ENCODE measurements around the gene PADI1. TPM values are rescaled to one million over a fixed set of nuclear protein-coding genes. Genes with fewer than 3 reads are reported as not detected.
A peak's percentile ranks its signal among the peaks of the same experiment; 100 is the strongest.

Gene PADI1
- total RNA-seq, 1 donor from 2014 or later, result not detected

- no peak for DNase-seq (ENCODE audit: low read depth)
- Histone ChIP-seq H3K9me3 (ENCODE audit: insufficient read depth, low read depth, low read length) (no peaks in the 10 kb centered on the region), H3K79me2 (ENCODE audit: insufficient read depth, low read length) (no peaks in the 10 kb centered on the region), H3K4me1 (ENCODE audit: insufficient read depth, low read length) (peaks cover 38% of the 10 kb centered on the region), H3K27ac (ENCODE audit: low read depth, low read length) (no peak overlapping the region), H4K20me1 (ENCODE audit: insufficient read depth, low read length) (no peaks in the 10 kb centered on the region), H3K4me3 (ENCODE audit: insufficient read depth, low read depth, low read length) (no peak overlapping the region), H3K4me2 (ENCODE audit: low read length) (no peak overlapping the region), H3K36me3 (ENCODE audit: insufficient read depth, low read length) (no peaks in the 10 kb centered on the region), H3K27me3 (ENCODE audit: insufficient read depth, low read length) (no peaks in the 10 kb centered on the region), H2AFZ (ENCODE audit: low read depth, low read length) (no peak overlapping the region), H3K9ac (ENCODE audit: low read length) (no peak overlapping the region)
- Mint-ChIP-seq H3K9me3 (ENCODE audit: unreplicated experiment) (no peaks in the 10 kb centered on the region), H3K36me3 (ENCODE audit: low read depth, unreplicated experiment) (peaks cover 2% of the 10 kb centered on the region), H3K4me1 (ENCODE audit: low read depth, unreplicated experiment) (peaks cover 30% of the 10 kb centered on the region), H3K27ac (ENCODE audit: unreplicated experiment) (peak overlapping the region; percentile 26), H3K4me3 (ENCODE audit: unreplicated experiment) (peak overlapping the region; percentile 54), H3K27me3 (ENCODE audit: low read depth, unreplicated experiment) (peaks cover 14% of the 10 kb centered on the region)
- FAIRE-seq, result no peak
- TF ChIP-seq EZH2 (IDR thresholded peaks at IDR 0.05; ENCODE audit: insufficient read depth, low read length) (no peak), CTCF (IDR thresholded peaks at IDR 0.05; ENCODE audit: insufficient read depth, low read depth, low read length) (no peak)
These were observed 4.5 kb downstream of the PADI1 start for GRCh38 chr1:17209430-17209829.

- Histone ChIP-seq H3K27me3 (ENCODE audit: insufficient read depth, low read length) (no peaks in the 10 kb centered on the region), H3K4me1 (ENCODE audit: insufficient read depth, low read length) (peaks cover 38% of the 10 kb centered on the region), H2AFZ (ENCODE audit: low read depth, low read length) (peak overlapping the region; percentile 15), H4K20me1 (ENCODE audit: insufficient read depth, low read length) (no peaks in the 10 kb centered on the region), H3K79me2 (ENCODE audit: insufficient read depth, low read length) (no peaks in the 10 kb centered on the region), H3K27ac (ENCODE audit: low read depth, low read length) (no peak overlapping the region), H3K4me3 (ENCODE audit: insufficient read depth, low read depth, low read length) (no peak overlapping the region), H3K4me2 (ENCODE audit: low read length) (no peak overlapping the region), H3K36me3 (ENCODE audit: insufficient read depth, low read length) (no peaks in the 10 kb centered on the region), H3K9ac (ENCODE audit: low read length) (no peak overlapping the region), H3K9me3 (ENCODE audit: insufficient read depth, low read depth, low read length) (no peaks in the 10 kb centered on the region)
- no peak for FAIRE-seq
- Mint-ChIP-seq H3K27ac (ENCODE audit: unreplicated experiment) (no peak overlapping the region), H3K27me3 (ENCODE audit: low read depth, unreplicated experiment) (peaks cover 12% of the 10 kb centered on the region), H3K4me3 (ENCODE audit: unreplicated experiment) (no peak overlapping the region), H3K9me3 (ENCODE audit: unreplicated experiment) (no peaks in the 10 kb centered on the region), H3K4me1 (ENCODE audit: low read depth, unreplicated experiment) (peaks cover 31% of the 10 kb centered on the region), H3K36me3 (ENCODE audit: low read depth, unreplicated experiment) (peaks cover 2% of the 10 kb centered on the region)
- no peak for DNase-seq (ENCODE audit: low read depth)
- TF ChIP-seq EZH2 (IDR thresholded peaks at IDR 0.05; ENCODE audit: insufficient read depth, low read length), result no peak
These were observed 5.2 kb downstream of the PADI1 start for GRCh38 chr1:17210176-17210575.

- FAIRE-seq (no peak), DNase-seq (ENCODE audit: low read depth) (no peak)
- H3K9ac ChIP-seq (ENCODE audit: low read length), result no peak overlapping the region
- Mint-ChIP-seq H3K4me3 (ENCODE audit: unreplicated experiment) (no peak overlapping the region), H3K36me3 (ENCODE audit: low read depth, unreplicated experiment) (peaks cover 2% of the 10 kb centered on the region), H3K9me3 (ENCODE audit: unreplicated experiment) (peaks cover 4% of the 10 kb centered on the region), H3K27me3 (ENCODE audit: low read depth, unreplicated experiment) (peaks cover 19% of the 10 kb centered on the region), H3K4me1 (ENCODE audit: low read depth, unreplicated experiment) (peaks cover 34% of the 10 kb centered on the region), H3K27ac (ENCODE audit: unreplicated experiment) (no peak overlapping the region)
- H3K36me3 ChIP-seq (ENCODE audit: insufficient read depth, low read length), result no peaks in the 10 kb centered on the region
- no peaks in the 10 kb centered on the region for H3K9me3 ChIP-seq (ENCODE audit: insufficient read depth, low read depth, low read length)
- no peaks in the 10 kb centered on the region for H4K20me1 ChIP-seq (ENCODE audit: insufficient read depth, low read length)
- TF ChIP-seq CTCF (IDR thresholded peaks at IDR 0.05; ENCODE audit: insufficient read depth, low read depth, low read length) (no peak), EZH2 (IDR thresholded peaks at IDR 0.05; ENCODE audit: insufficient read depth, low read length) (no peak)
- H2AFZ ChIP-seq (ENCODE audit: low read depth, low read length), result no peak overlapping the region
- H3K4me1 ChIP-seq (ENCODE audit: insufficient read depth, low read length), result peaks cover 38% of the 10 kb centered on the region
- H3K4me2 ChIP-seq (ENCODE audit: low read length), result no peak overlapping the region
- H3K79me2 ChIP-seq (ENCODE audit: insufficient read depth, low read length), result no peaks in the 10 kb centered on the region
- H3K27me3 ChIP-seq (ENCODE audit: insufficient read depth, low read length), result no peaks in the 10 kb centered on the region
- H3K27ac ChIP-seq (ENCODE audit: low read depth, low read length), result no peak overlapping the region
- no peak overlapping the region for H3K4me3 ChIP-seq (ENCODE audit: insufficient read depth, low read depth, low read length)
These were observed 6.4 kb downstream of the PADI1 start for GRCh38 chr1:17211377-17211776.
